NCI-H1105 treated with DMSO at 0.1 percent for 48 hours (cell line): Measurements from ENCODE around the gene FADS3.
A peak's percentile ranks its signal among the peaks of the same experiment; 100 is the strongest.
"Not testable (repeated sequence)": the region's sequence is repeated elsewhere in the genome, so short reads cannot be mapped to it uniquely, and the experiment has no call there.

Source experiments
- DNase-seq: peaks from one replicate; lab custom pipeline; 2025; lab: John Stamatoyannopoulos, UW

Gene FADS3

GRCh38 chr11:61898247-61898582, 6.9 kb upstream of the FADS3 start:
- DNase-seq, result no peak

- peak; percentile 41 for DNase-seq
Measured at GRCh38 chr11:61897387-61898246, 6.3 kb upstream of the FADS3 start.

GRCh38 chr11:61896665-61897386, 5.5 kb upstream of the FADS3 start:
- no peak for DNase-seq

- DNase-seq, result no peak
Measured at GRCh38 chr11:61895718-61896059, 4.3 kb upstream of the FADS3 start.

- DNase-seq, result no peak
Measured at GRCh38 chr11:61895046-61895717, 3.8 kb upstream of the FADS3 start.

- no peak for DNase-seq
Measured at GRCh38 chr11:61893981-61894380, 2.6 kb upstream of the FADS3 start.

- DNase-seq, result peak; percentile 63
Measured at GRCh38 chr11:61892085-61892370, 683 bp upstream of the FADS3 start.

GRCh38 chr11:61890529-61891330, 615 bp downstream of the FADS3 start:
- DNase-seq, result no peak

- no peak for DNase-seq
Measured at GRCh38 chr11:61889831-61890230, 1.5 kb downstream of the FADS3 start.

- no peak for DNase-seq
Measured at GRCh38 chr11:61888590-61888989, 2.8 kb downstream of the FADS3 start.

GRCh38 chr11:61887839-61888494, 3.4 kb downstream of the FADS3 start:
- no peak for DNase-seq

- DNase-seq, result no peak
Measured at GRCh38 chr11:61886643-61887042, 4.7 kb downstream of the FADS3 start.

GRCh38 chr11:61885784-61886580, 5.4 kb downstream of the FADS3 start:
- DNase-seq, result no peak

GRCh38 chr11:61885166-61885778, 6.1 kb downstream of the FADS3 start:
- peak; percentile 8 for DNase-seq

GRCh38 chr11:61883947-61884346, 7.4 kb downstream of the FADS3 start:
- DNase-seq, result no peak

GRCh38 chr11:61883327-61883726, 8.0 kb downstream of the FADS3 start:
- no peak for DNase-seq

- DNase-seq, result no peak
Measured at GRCh38 chr11:61882879-61883278, 8.5 kb downstream of the FADS3 start.

- not testable (repeated sequence) for DNase-seq
Measured at GRCh38 chr11:61882267-61882666, 9.1 kb downstream of the FADS3 start.

- DNase-seq, result no peak
Measured at GRCh38 chr11:61881397-61881796, 9.9 kb downstream of the FADS3 start.

- no peak for DNase-seq
Measured at GRCh38 chr11:61880454-61880853, 10.9 kb downstream of the FADS3 start.

GRCh38 chr11:61880031-61880430, 11.3 kb downstream of the FADS3 start:
- no peak for DNase-seq
